Loucy (cell line): Measurements from ENCODE around the gene NUDT2.

Experiments
- H2AFZ ChIP-seq: fragments of 200-600 bp; sonication (generic); 2 replicates; pipeline ENCODE4 v1.6.0; 2016; ENCODE audit warnings: antibody characterized with exemption, mild to moderate bottlenecking, low read length, moderate library complexity
- H3F3A ChIP-seq: fragments of 200-600 bp; 2 replicates; pipeline ENCODE4 v1.6.0; 2016; ENCODE audit warnings: antibody characterized with exemption, low read depth, mild to moderate bottlenecking
- H3K27me3 ChIP-seq: fragments of 200-600 bp; sonication (generic); 2 replicates; pipeline ENCODE4 v1.6.1; 2014; ENCODE audit warnings: low read length, mild to moderate bottlenecking; ENCODE audit not compliant: insufficient read depth, poor library complexity, severe bottlenecking
- H3K36me3 ChIP-seq: fragments of 200-600 bp; sonication (generic); 2 replicates; pipeline ENCODE4 v1.6.1; 2016; ENCODE audit warnings: low read length; ENCODE audit not compliant: insufficient read depth
- H3K4me1 ChIP-seq: fragments of 200-600 bp; sonication (generic); 2 replicates; pipeline ENCODE4 v1.5.1; 2014; ENCODE audit warnings: low read length, mild to moderate bottlenecking; ENCODE audit not compliant: insufficient read depth, poor library complexity, severe bottlenecking
- H3K4me2 ChIP-seq: fragments of 200-600 bp; sonication (generic); 2 replicates; pipeline ENCODE4 v1.6.0; 2014; ENCODE audit warnings: antibody characterized with exemption, low read length, low read depth, mild to moderate bottlenecking; ENCODE audit not compliant: poor library complexity, severe bottlenecking
- H3K4me3 ChIP-seq: fragments of 200-600 bp; sonication (generic); 2 replicates; pipeline ENCODE4 v1.5.1; 2014; ENCODE audit warnings: low read length, mild to moderate bottlenecking, mixed read lengths; ENCODE audit not compliant: poor library complexity, severe bottlenecking
- H3K79me2 ChIP-seq: fragments of 200-600 bp; sonication (generic); 2 replicates; pipeline ENCODE4 v1.6.1; 2014; ENCODE audit warnings: low read length; ENCODE audit not compliant: insufficient read depth
- H3K9ac ChIP-seq: fragments of 200-600 bp; sonication (generic); 2 replicates; pipeline ENCODE4 v1.6.0; 2014; ENCODE audit warnings: mild to moderate bottlenecking, low read depth, low read length, moderate library complexity; ENCODE audit not compliant: poor library complexity, severe bottlenecking
- H3K9me2 ChIP-seq: fragments of 200-600 bp; sonication (generic); replicated peaks from 2 replicates; pipeline ENCODE4 v1.6.1; 2016; ENCODE audit warnings: low read depth, low read length, mixed read lengths
- H3K9me3 ChIP-seq: fragments of 200-600 bp; sonication (generic); 2 replicates; pipeline ENCODE4 v1.6.1; 2014; ENCODE audit warnings: mild to moderate bottlenecking, antibody characterized with exemption, low read length, low read depth; ENCODE audit not compliant: insufficient read depth
- H4K20me1 ChIP-seq: fragments of 200-600 bp; sonication (generic); 2 replicates; pipeline ENCODE4 v1.6.0; 2014; ENCODE audit warnings: antibody characterized with exemption, low read length, mild to moderate bottlenecking; ENCODE audit not compliant: insufficient read depth, poor library complexity, severe bottlenecking
- EZH2phosphoT487 ChIP-seq: fragments of 200-600 bp; IDR thresholded peaks from 2 replicates; pipeline ENCODE4 v1.6.1; 2018; ENCODE audit warnings: antibody characterized with exemption, mild to moderate bottlenecking, moderate library complexity, borderline replicate concordance
- TF ChIP-seq, protein P1 (sequence below): fragments of 200-600 bp; sonication (generic); conservative IDR thresholded peaks from 2 replicates; pipeline ENCODE4 v1.5.1; 2014; ENCODE audit warnings: mild to moderate bottlenecking, antibody characterized with exemption, low read length

NUDT2 gene

DNA sequence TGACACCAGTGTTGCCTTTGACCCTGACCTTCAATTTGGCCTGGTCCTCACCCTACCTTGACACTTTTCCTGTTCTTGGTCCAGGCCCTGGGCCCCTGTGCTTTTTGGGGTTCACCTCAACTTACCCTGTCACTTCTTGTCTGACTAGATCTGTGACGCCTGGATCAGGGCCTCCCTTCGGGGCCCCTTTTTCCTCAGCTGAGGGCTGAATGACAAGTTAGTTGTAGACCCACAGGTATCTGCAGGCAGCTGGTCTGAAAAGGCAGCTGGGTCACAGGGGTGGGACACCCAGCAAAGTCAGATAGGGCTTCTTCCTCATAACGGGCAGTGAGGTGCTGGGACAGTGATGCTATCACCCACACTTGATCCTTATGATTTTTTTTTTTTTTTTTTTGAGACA lies 57.3 kb downstream of the NUDT2 start:
- Histone ChIP-seq H3K79me2 (no peaks in the 10 kb centered on the region), H3K9ac (no peak overlapping the region), H3K4me1 (no peaks in the 10 kb centered on the region), H3F3A (no peaks in the 10 kb centered on the region), H3K4me2 (no peak overlapping the region), H2AFZ (no peak overlapping the region), H3K9me2 (no peaks in the 10 kb centered on the region), H3K36me3 (no peaks in the 10 kb centered on the region), H3K4me3 (no peak overlapping the region), H3K27me3 (no peaks in the 10 kb centered on the region), H4K20me1 (no peaks in the 10 kb centered on the region), H3K9me3 (no peaks in the 10 kb centered on the region)
- TF ChIP-seq, protein P1, sequence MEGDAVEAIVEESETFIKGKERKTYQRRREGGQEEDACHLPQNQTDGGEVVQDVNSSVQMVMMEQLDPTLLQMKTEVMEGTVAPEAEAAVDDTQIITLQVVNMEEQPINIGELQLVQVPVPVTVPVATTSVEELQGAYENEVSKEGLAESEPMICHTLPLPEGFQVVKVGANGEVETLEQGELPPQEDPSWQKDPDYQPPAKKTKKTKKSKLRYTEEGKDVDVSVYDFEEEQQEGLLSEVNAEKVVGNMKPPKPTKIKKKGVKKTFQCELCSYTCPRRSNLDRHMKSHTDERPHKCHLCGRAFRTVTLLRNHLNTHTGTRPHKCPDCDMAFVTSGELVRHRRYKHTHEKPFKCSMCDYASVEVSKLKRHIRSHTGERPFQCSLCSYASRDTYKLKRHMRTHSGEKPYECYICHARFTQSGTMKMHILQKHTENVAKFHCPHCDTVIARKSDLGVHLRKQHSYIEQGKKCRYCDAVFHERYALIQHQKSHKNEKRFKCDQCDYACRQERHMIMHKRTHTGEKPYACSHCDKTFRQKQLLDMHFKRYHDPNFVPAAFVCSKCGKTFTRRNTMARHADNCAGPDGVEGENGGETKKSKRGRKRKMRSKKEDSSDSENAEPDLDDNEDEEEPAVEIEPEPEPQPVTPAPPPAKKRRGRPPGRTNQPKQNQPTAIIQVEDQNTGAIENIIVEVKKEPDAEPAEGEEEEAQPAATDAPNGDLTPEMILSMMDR, result no peak
- no peak for TF ChIP-seq EZH2phosphoT487

DNA sequence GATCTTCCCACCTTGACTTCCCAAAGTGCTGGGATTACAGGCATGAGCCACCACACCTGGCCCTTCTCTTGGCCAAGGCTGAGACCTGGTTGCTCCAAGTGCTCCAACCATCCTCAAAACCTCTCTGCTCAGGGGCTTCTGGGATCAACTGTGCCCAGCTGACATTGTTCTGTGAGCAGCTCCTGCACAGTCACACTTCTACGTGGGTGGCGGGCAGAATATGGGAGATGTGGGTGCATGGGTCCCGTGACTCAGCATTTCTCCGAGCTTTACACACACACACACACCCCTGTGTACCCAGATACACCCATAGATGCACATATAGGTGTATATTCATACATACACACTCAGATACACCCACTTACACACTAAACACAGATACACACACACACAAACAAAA lies 57.9 kb downstream of the NUDT2 start:
- H3K27me3 ChIP-seq, result no peaks in the 10 kb centered on the region
- H2AFZ ChIP-seq, result no peak overlapping the region
- H3K4me2 ChIP-seq, result no peak overlapping the region
- no peaks in the 10 kb centered on the region for H3K36me3 ChIP-seq
- H3K79me2 ChIP-seq, result no peaks in the 10 kb centered on the region
- H3K9ac ChIP-seq, result no peak overlapping the region
- H3K4me3 ChIP-seq, result no peak overlapping the region
- no peaks in the 10 kb centered on the region for H3K9me2 ChIP-seq
- H3K4me1 ChIP-seq, result no peaks in the 10 kb centered on the region
- H3K9me3 ChIP-seq, result no peaks in the 10 kb centered on the region
- no peaks in the 10 kb centered on the region for H4K20me1 ChIP-seq
- no peak for TF ChIP-seq EZH2phosphoT487
- TF ChIP-seq, protein P1, result no peak
- no peaks in the 10 kb centered on the region for H3F3A ChIP-seq

DNA sequence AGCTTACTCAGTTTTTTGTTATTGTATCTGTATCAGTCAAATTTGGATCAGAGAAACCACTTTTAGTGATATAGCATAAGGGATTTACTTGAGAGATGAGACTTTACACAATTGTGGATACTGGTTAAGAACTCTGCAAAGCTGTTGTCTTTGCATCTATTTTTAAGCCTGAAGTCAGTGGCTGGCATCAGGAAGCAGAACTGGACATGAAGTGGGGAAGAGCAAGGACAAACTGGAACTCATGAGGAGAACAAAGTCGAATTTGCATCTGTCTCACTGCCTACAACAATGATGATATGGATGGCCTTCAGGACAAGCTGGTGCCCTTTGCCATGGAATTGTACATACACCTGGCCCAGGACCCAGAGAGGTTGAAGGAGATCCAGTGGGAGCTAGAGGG lies 63.1 kb downstream of the NUDT2 start:
- TF ChIP-seq, protein P1, result no peak
- no peak for TF ChIP-seq EZH2phosphoT487
- H3K27me3 ChIP-seq, result no peaks in the 10 kb centered on the region
- H2AFZ ChIP-seq, result no peak overlapping the region
- H3K9me3 ChIP-seq, result no peaks in the 10 kb centered on the region
- H4K20me1 ChIP-seq, result no peaks in the 10 kb centered on the region
- H3K9ac ChIP-seq, result no peak overlapping the region
- H3K36me3 ChIP-seq, result no peaks in the 10 kb centered on the region
- H3K4me2 ChIP-seq, result no peak overlapping the region
- no peaks in the 10 kb centered on the region for H3K79me2 ChIP-seq
- no peaks in the 10 kb centered on the region for H3F3A ChIP-seq
- no peak overlapping the region for H3K4me3 ChIP-seq
- H3K4me1 ChIP-seq, result no peaks in the 10 kb centered on the region
- no peaks in the 10 kb centered on the region for H3K9me2 ChIP-seq
